PC-9 (cell line): ENCODE data around the gene EID1. TPM values are rescaled to one million over a fixed set of nuclear protein-coding genes. Genes with fewer than 3 reads are reported as not detected.

Source experiments
- BruUV-seq: library from RNA; stranded (reverse); fragments of 400-500 nt; replicated peaks from 2 replicates; lab custom pipeline; 2021; lab: Mats Ljungman, UMichigan
- CTCF ChIA-PET: fragments of 300-600 bp; sonication (Branson Sonifier 250); formaldehyde crosslinking; loops from one replicate; lab custom pipeline; 2022; ENCODE audit warnings: antibody characterized with exemption; lab: Charles Lee
- POLR2A ChIA-PET: fragments of 300-600 bp; sonication (Branson Sonifier 250); formaldehyde crosslinking; loops from one replicate; lab custom pipeline; 2022; ENCODE audit warnings: antibody characterized with exemption; ENCODE audit not compliant: unreplicated experiment; lab: Charles Lee
- DNase-seq, 2 experiments: peaks; one replicate each; pipeline versions ENCODE4 v3.0.0 to v3.0.0-alpha.2; 2015 to 2022; ENCODE audit warnings: mixed read lengths in 1 of 2
- H2AFZ ChIP-seq: fragments of 200-600 bp; sonication (generic); 2 replicates; pipeline ENCODE4 v1.8.1; 2017; ENCODE audit warnings: antibody characterized with exemption
- H3F3A ChIP-seq: fragments of 200-600 bp; sonication (generic); 2 replicates; pipeline ENCODE4 v1.8.1; 2017; ENCODE audit warnings: antibody characterized with exemption, mild to moderate bottlenecking, low read depth; ENCODE audit not compliant: insufficient read depth
- H3K27ac ChIP-seq: fragments of 200-600 bp; sonication (generic); 2 replicates; pipeline ENCODE4 v1.6.1; 2016; ENCODE audit warnings: mixed run types
- H3K27me3 ChIP-seq: fragments of 200-600 bp; sonication (generic); 2 replicates; pipeline ENCODE4 v1.6.1; 2016; ENCODE audit warnings: low read depth, mixed run types; ENCODE audit not compliant: insufficient read depth
- H3K36me3 ChIP-seq: fragments of 200-600 bp; sonication (generic); 2 replicates; pipeline ENCODE4 v1.6.1; 2016; ENCODE audit warnings: low read depth, mixed run types
- H3K4me1 ChIP-seq: fragments of 200-600 bp; sonication (generic); replicated peaks from 2 replicates; pipeline ENCODE4 v1.6.1; 2016; ENCODE audit warnings: mixed run types; ENCODE audit not compliant: insufficient read depth
- H3K4me2 ChIP-seq: fragments of 200-600 bp; sonication (generic); 2 replicates; pipeline ENCODE4 v1.6.1; 2017; ENCODE audit warnings: mixed run types
- H3K4me3 ChIP-seq: fragments of 200-600 bp; sonication (generic); 2 replicates; pipeline ENCODE4 v1.6.1; 2016; ENCODE audit warnings: mixed run types
- H3K79me2 ChIP-seq: fragments of 200-600 bp; sonication (generic); 2 replicates; pipeline ENCODE4 v1.6.1; 2017; ENCODE audit warnings: low read depth, mixed run types
- H3K9me2 ChIP-seq: fragments of 200-600 bp; sonication (generic); 2 replicates; pipeline ENCODE4 v1.8.1; 2017; ENCODE audit warnings: mild to moderate bottlenecking; ENCODE audit not compliant: insufficient read depth
- H3K9me3 ChIP-seq: fragments of 200-600 bp; sonication (generic); 2 replicates; pipeline ENCODE4 v1.8.1; 2016; ENCODE audit warnings: low read depth; ENCODE audit not compliant: insufficient read depth
- H4K20me1 ChIP-seq: fragments of 200-600 bp; sonication (generic); 2 replicates; pipeline ENCODE4 v1.8.1; 2017; ENCODE audit not compliant: insufficient read depth
- CTCF ChIP-seq: fragments of 200-600 bp; sonication (generic); conservative IDR thresholded peaks from 2 replicates; pipeline ENCODE4 v1.6.1; 2017; ENCODE audit warnings: mixed run types, antibody characterized with exemption, mild to moderate bottlenecking, moderate library complexity
- EZH2 ChIP-seq: fragments of 200-600 bp; sonication (generic); IDR thresholded peaks from 2 replicates; pipeline ENCODE4 v1.8.0; 2017; ENCODE audit warnings: antibody characterized with exemption, low read depth
- intact Hi-C: fragments of 100-400 bp; cut with micrococcal nuclease; formaldehyde crosslinking; loops from one replicate; pipeline ENCODE4 v1.10.0; 2022; ENCODE audit not compliant: unreplicated experiment
- total RNA-seq: library from RNA; stranded (reverse); gene quantifications from 2 replicates; pipeline ENCODE4 v1.2.3, GENCODE V29; 2021

Gene EID1
- total RNA-seq, 1 experiment from 2014 or later = 73.9 TPM

- H3K9me3 ChIP-seq = no peaks in the 10 kb centered on the region
- no peak overlapping the region for H2AFZ ChIP-seq
- POLR2A ChIA-PET = no interaction called here
- intact Hi-C loops = loop anchor here (1.0 to 5.0 kb wide), 6 partner anchors 100 to 1285 kb away; partner anchors contain the start of gene SHC4
- no peaks in the 10 kb centered on the region for H3K9me2 ChIP-seq
- peak in 1 of 2 experiments; percentile 8 for DNase-seq
- CTCF ChIA-PET = interaction anchor here (0.5 to 1.6 kb wide), 8 partner anchors 114 to 1283 kb away, joined by 3 to 7 read pairs (median 5); partner anchors contain the start of gene FGF7
- peaks cover 7% of the 10 kb centered on the region; the same call in 1 of the 2 replicates for H3K4me1 ChIP-seq
- H3K4me3 ChIP-seq = no peak overlapping the region
- no peaks in the 10 kb centered on the region for H3K36me3 ChIP-seq
- H3F3A ChIP-seq = no peaks in the 10 kb centered on the region
- no peaks in the 10 kb centered on the region for H4K20me1 ChIP-seq
- no peaks in the 10 kb centered on the region for H3K27me3 ChIP-seq
- no peaks in the 10 kb centered on the region for H3K79me2 ChIP-seq
- no peak overlapping the region for H3K4me2 ChIP-seq
- BruUV-seq = no TSS peak
- TF ChIP-seq CTCF (peak; percentile 91), EZH2 (no peak)
- H3K27ac ChIP-seq = no peak overlapping the region
Measured at GRCh38 chr15:48861813-48862431, 16.0 kb upstream of the EID1 start.

- Histone ChIP-seq H2AFZ (no peak overlapping the region), H4K20me1 (no peaks in the 10 kb centered on the region), H3K4me1 (peaks cover 8% of the 10 kb centered on the region; the same call in 1 of the 2 replicates), H3K27ac (no peak overlapping the region), H3K4me2 (no peak overlapping the region), H3K36me3 (no peaks in the 10 kb centered on the region), H3F3A (no peaks in the 10 kb centered on the region), H3K4me3 (no peak overlapping the region), H3K79me2 (no peaks in the 10 kb centered on the region), H3K27me3 (no peaks in the 10 kb centered on the region), H3K9me3 (no peaks in the 10 kb centered on the region), H3K9me2 (no peaks in the 10 kb centered on the region)
- POLR2A ChIA-PET = no interaction called here
- CTCF ChIA-PET = interaction anchor here (1.1 to 1.6 kb wide), 3 partner anchors 113 to 1282 kb away, joined by 3 to 6 read pairs (median 6); no protein-coding TSS in a partner anchor
- intact Hi-C loops = loop anchor here (1.0 to 5.0 kb wide), 5 partner anchors 100 to 1285 kb away; partner anchors contain the start of gene SHC4
- TF ChIP-seq EZH2 = no peak
- no peak for TF ChIP-seq CTCF
- BruUV-seq = no TSS peak
- no peak for DNase-seq
Measured at GRCh38 chr15:48862705-48863104, 15.2 kb upstream of the EID1 start.

- CTCF ChIA-PET = no interaction called here
- Histone ChIP-seq H3K27ac (no peak overlapping the region), H3K36me3 (no peaks in the 10 kb centered on the region), H2AFZ (no peak overlapping the region), H3K27me3 (no peaks in the 10 kb centered on the region), H3K4me1 (peaks cover 28% of the 10 kb centered on the region), H3K9me2 (no peaks in the 10 kb centered on the region), H3K9me3 (no peaks in the 10 kb centered on the region), H3K4me2 (no peak overlapping the region), H3K79me2 (no peaks in the 10 kb centered on the region), H4K20me1 (no peaks in the 10 kb centered on the region), H3K4me3 (no peak overlapping the region), H3F3A (0 out of 2 replicates have a peak, but pooled peaks cover 7% of the 10 kb centered on the region)
- DNase-seq = no peak
- intact Hi-C loops = no loop called here
- POLR2A ChIA-PET = no interaction called here
- BruUV-seq = no TSS peak
- TF ChIP-seq EZH2 = no peak
- no peak for TF ChIP-seq CTCF
Measured at GRCh38 chr15:48865370-48866079, 12.4 kb upstream of the EID1 start.
